TTC549 (cell line): Measurements from ENCODE around the gene RUFY4.
"Not testable (repeated sequence)": the region's sequence is repeated elsewhere in the genome, so short reads cannot be mapped to it uniquely, and the experiment has no call there.

Experiments
- FAIRE-seq: peaks from 2 replicates; lab custom pipeline; 2012; peaks lifted over from hg19 to GRCh38; lab: Jason Lieb, UNC

Gene RUFY4

GRCh38 chr2:218086478-218086877 lies 17.4 kb downstream of the RUFY4 start:
- FAIRE-seq, result no peak

GRCh38 chr2:218089259-218089658 lies 20.2 kb downstream of the RUFY4 start:
- no peak for FAIRE-seq

GRCh38 chr2:218091746-218092145 lies 22.7 kb downstream of the RUFY4 start:
- FAIRE-seq, result no peak

GRCh38 chr2:218093879-218094278 lies 24.8 kb downstream of the RUFY4 start:
- no peak for FAIRE-seq

GRCh38 chr2:218095853-218096252 lies 26.8 kb downstream of the RUFY4 start:
- FAIRE-seq, result no peak

GRCh38 chr2:218097975-218098374 lies 28.9 kb downstream of the RUFY4 start:
- no peak for FAIRE-seq

GRCh38 chr2:218108834-218109233 lies 39.8 kb downstream of the RUFY4 start:
- FAIRE-seq, result not testable (repeated sequence)

- FAIRE-seq, result not testable (repeated sequence)
Measured at GRCh38 chr2:218121789-218122188, 52.7 kb downstream of the RUFY4 start.

GRCh38 chr2:218122286-218122685 lies 53.2 kb downstream of the RUFY4 start:
- not testable (repeated sequence) for FAIRE-seq

- no peak for FAIRE-seq
Measured at GRCh38 chr2:218123986-218124385, 54.9 kb downstream of the RUFY4 start.

GRCh38 chr2:218125095-218125494 lies 56.0 kb downstream of the RUFY4 start:
- no peak for FAIRE-seq

GRCh38 chr2:218125626-218126080 lies 56.6 kb downstream of the RUFY4 start, which contains the start of gene CXCR2:
Gene CXCR2 (plus strand): TSS chr2:218126028. CDS start chr2:218134802, 8,774 bp downstream.
- FAIRE-seq, result no peak

- no peak for FAIRE-seq
Measured at GRCh38 chr2:218127929-218128455, 58.9 kb downstream of the RUFY4 start.

GRCh38 chr2:218128781-218129457 lies 59.9 kb downstream of the RUFY4 start:
- FAIRE-seq, result no peak

GRCh38 chr2:218129458-218130135 lies 60.5 kb downstream of the RUFY4 start:
- no peak for FAIRE-seq

GRCh38 chr2:218130377-218130776 lies 61.3 kb downstream of the RUFY4 start:
- FAIRE-seq, result no peak

- no peak for FAIRE-seq
Measured at GRCh38 chr2:218130822-218131221, 61.8 kb downstream of the RUFY4 start.

GRCh38 chr2:218137514-218137913 lies 68.5 kb downstream of the RUFY4 start:
- no peak for FAIRE-seq

GRCh38 chr2:218138047-218138446 lies 69.0 kb downstream of the RUFY4 start:
- FAIRE-seq, result no peak
